ENCODE measurements around the gene YAP1.

YAP1 gene

DNA sequence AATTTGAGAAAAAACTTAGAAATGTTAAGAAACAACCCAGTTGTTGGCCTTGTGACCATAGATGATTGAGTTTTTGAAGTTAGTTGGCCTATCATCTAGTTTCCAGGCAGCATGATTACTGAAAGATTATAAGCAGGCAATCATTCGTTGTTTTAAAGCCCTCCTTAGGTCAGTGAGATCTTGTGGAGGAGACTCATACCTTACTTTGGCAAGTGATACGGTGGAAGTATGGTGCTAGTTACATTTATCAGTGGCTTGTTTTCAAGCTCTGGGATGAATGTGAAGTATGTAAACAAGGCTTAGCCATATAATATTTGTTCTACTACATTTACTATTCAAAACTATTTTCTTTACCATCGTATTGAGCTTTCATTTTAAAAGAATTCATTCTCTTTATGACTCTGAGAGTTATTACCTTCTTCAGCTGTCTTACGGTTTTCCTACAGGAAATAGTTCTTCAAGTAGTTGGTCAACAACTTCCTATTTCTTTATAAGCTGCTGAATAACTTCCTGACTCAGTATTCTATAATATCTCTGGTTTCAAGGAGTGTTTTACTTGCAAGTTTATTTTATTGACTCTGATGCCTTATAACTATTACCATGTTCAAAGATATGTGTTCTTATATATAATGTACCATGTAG is 7.3 kb downstream of the YAP1 start:
- DNase-seq (ENCODE audit: low read depth in 2 of 2) = no peak

- DNase-seq (ENCODE audit: low read depth in 2 of 2) = no peak
Measured at GRCh38 chr11:102118937-102119336, 8.7 kb downstream of the YAP1 start.

DNA sequence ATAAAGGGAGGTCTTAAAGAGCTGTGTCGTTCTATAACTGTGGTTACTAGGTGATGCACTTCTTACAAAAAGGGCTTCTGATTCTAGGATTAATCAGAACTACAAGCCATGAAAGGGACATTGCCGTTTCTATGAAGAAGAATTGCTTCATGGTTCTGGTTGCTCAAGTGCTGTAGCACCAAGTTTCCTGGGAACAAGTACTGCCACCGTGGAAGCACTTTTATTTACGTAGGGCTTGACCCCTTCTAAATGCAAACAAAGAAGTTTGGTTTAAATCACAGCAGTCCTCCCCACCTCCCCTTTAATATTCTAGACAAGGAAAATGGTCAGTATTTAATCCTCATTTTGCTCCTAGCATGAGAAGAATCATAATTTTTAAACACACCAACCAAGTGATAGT is 9.8 kb downstream of the YAP1 start:
- no peak for DNase-seq (ENCODE audit: low read depth in 2 of 2)

DNA sequence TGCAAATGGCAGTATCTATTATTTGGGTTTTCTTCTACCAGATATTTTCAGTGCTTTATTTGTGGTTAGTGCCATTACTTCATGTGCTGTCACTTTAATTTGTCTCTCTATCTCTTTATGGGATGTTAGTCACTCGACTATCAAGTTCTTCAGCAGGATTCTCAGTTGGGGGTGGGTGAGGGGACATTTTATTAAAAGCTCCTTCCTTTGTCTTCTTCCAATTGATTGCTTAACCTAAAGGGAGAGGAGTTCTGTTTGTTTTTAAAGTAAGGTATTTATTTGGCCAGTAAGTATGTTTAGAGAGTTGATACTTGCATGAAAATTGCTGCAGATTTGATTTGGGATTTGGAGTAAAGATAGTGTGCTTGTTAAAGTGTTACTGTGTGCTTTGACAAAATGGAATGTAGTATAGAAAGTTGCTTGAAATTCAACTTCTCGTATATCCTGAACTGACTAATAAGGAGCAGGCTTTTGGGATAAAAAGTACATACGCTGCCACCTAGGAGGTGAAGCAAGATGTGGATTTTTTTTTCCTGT is 10.3 kb downstream of the YAP1 start:
- no peak for DNase-seq (ENCODE audit: low read depth in 2 of 2)

DNA sequence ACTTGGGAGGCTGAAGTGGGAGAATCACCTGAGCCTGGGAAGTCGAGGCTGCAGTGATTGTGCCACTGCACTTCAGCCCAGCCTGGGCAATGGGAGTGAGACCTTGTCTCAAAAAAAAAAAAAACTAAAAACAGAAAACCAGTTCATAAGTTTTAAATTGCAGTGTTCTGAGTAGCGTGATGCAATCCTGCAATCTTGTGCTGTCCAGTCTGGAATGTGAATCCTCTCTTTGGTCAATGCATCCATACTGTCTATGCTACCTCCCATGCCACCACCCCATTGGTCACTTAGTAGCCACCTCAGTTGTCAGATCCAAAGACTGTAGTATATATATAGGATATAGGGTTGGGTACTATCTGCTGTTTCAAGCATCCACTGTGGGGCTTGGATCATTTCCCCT is 11.1 kb downstream of the YAP1 start:
- no peak for DNase-seq (ENCODE audit: low read depth in 2 of 2)

- DNase-seq (ENCODE audit: low read depth in 2 of 2) = no peak
Measured at GRCh38 chr11:102134597-102134996, 24.4 kb downstream of the YAP1 start.

GRCh38 chr11:102135256-102135655 is 25.0 kb downstream of the YAP1 start:
- DNase-seq (ENCODE audit: low read depth in 2 of 2) = no peak

DNA sequence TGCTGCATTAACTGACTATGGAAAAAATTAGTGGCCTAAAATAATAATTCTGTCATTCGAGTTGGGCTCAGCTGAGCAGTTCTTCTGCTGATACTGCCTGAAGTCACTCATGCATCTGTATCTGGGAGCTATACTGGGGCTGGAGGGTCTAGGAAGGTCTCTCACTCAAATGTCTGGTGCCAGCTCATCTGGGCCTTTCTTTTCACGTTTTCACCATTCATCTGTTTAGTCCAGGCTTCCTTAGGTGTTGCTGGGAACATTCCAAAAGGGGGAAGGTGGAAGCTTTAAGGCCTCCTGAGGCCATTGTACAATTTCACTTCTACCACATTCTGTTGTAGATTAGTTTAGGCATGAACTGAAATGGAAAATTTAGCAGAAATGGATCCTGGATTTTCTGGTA is 28.0 kb downstream of the YAP1 start:
- DNase-seq (ENCODE audit: low read depth in 2 of 2) = no peak

- no peak for DNase-seq (ENCODE audit: low read depth in 2 of 2)
Measured at GRCh38 chr11:102138670-102139069, 28.4 kb downstream of the YAP1 start.

GRCh38 chr11:102139081-102139498 is 28.8 kb downstream of the YAP1 start:
- DNase-seq (ENCODE audit: low read depth in 2 of 2) = no peak

DNA sequence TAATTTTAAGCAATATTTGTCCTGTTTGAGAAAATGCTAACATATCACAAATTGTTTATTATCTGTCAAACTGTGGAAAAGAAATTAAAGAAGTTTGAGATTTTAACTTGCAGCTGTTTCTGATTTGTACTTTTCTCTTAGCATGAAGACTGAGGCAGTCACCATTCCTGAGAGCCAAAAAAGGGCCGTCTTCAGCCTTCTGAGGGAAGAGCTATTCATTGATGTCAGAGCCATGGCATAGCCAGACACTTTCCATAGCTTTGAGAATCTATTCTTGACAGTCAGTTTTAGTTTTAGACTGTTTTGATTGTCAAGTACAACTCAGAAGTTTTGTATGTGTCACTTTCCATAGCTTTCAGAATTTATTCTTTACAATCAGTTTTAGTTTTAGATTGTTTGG is 32.1 kb downstream of the YAP1 start:
- no peak for DNase-seq (ENCODE audit: low read depth in 2 of 2)

DNA sequence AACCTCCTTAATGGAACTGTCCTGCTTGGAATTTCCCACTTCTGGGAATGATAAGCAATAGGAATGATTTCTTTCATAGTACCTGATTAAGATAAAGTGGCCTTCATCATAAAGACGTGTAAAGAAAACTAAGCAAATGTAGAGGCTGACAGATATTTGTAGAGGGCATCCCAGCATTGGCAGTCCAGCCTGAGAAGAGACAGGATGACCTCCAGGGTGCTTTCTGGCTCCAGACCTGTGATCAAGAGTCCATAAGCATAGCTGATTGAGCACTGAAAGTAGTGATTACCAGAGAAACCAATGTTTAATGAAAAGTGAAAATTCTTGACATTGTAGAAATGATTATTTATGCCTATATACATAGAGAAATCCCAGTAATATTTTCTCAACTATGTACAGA is 33.6 kb downstream of the YAP1 start:
- no peak for DNase-seq (ENCODE audit: low read depth in 2 of 2)

DNA sequence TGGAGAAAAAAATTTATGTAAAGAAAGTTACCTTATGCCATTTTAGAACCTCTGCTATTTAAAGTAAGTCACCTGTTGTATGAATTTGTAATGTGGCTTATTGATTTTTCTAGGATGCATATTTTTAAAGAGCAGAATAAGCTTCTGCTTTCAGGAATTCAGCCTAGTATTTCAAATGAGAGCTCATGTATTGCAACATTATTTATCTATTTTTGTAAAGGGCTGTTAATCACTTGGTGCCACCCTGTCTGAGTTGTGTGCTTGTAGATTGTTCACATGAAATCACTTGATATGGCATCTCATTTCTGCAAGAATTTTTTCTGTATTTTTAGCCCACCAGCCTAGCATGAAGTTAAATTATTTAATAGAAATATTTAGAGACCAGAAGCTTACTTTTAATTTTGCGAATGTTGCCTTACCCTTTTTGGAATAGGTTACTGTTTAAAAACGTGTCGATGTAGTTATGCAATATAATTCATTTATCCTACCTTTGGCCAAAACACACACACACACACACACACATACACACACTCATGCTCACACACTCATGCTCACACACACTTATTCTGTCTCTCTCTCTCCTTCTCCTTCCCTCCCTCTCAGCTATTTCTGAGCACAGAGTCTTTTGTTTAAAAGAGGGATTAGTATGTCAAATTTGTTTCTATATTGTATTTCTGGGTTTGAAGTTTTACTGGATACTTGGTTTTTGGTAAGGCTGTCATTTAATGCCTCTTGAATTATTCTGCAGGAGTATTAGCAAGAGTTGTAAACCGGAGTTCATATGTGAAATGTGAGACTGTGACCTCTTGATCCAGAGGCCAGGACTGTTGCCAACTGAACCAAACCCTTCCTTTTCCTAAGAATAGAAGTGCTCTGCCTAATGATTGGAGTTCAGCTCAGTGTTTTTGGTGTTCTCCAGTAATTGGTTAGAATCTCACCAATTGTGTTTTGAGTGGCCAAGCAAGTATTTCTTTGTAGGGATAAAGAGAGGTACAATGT is 34.4 kb downstream of the YAP1 start:
- no peak for DNase-seq (ENCODE audit: low read depth in 2 of 2)

GRCh38 chr11:102147015-102147414 is 36.8 kb downstream of the YAP1 start:
- DNase-seq (ENCODE audit: low read depth in 2 of 2) = no peak

- DNase-seq (ENCODE audit: low read depth in 2 of 2) = no peak
Measured at GRCh38 chr11:102147632-102148031, 37.4 kb downstream of the YAP1 start.

GRCh38 chr11:102148059-102148458 is 37.8 kb downstream of the YAP1 start:
- no peak for DNase-seq (ENCODE audit: low read depth in 2 of 2)

DNA sequence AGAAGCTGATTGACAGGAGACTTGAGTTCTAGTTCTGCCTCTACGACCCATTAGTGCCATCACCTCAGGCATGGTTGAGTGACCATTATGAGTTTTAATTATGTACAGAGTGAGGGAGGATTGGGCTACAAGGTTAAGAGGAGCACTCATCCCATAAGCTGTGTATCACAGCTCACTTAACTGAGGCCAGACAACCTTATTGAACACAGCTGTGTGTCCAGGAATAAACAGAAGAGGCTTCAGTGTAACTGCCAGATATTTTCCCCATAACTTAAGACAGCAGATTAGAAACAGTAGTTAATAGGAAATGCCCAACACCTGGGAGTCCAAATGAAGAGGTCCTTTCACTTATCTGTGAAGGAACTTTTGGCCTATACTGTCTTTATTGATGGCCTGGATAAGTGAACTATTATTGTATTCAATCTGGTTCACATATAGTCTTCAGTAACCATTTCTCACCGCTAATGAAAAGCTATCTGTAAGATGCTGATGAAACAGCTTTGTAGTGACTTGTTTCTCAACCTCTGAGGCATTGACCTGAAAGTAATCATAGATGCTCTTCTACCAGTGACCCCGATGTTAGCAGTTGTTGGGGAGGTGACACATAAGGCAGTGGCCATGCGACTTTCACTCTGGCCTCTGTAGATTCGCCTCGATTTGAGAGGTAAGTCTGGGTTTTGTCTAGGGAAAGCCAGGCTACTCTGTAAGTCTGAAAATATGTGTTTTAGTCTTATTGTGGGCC is 41.7 kb downstream of the YAP1 start:
- DNase-seq (ENCODE audit: low read depth in 2 of 2) = no peak

DNA sequence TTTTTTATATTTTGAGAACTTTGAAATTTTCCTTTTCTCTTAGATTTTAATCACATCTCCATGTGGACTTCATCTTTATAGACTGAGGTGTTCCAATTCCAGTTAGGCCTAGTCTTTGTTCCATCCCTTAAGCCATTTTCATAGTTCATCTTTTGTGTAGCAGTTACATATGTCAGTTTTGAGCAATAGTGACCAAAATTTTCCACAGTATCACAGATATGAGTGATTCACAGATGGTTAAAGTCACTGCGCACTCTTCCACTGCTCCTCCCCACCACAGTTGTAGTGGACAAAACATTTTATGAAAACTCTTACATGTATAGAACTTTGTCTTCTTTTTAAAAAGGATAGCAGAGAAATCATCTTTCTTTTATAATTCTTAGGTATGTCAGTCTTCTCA is 42.8 kb downstream of the YAP1 start:
- no peak for DNase-seq (ENCODE audit: low read depth in 2 of 2)

- DNase-seq (ENCODE audit: low read depth in 2 of 2) = no peak
Measured at GRCh38 chr11:102154806-102155205, 44.6 kb downstream of the YAP1 start.

- no peak for DNase-seq (ENCODE audit: low read depth in 2 of 2)
Measured at GRCh38 chr11:102155676-102156075, 45.4 kb downstream of the YAP1 start.

- DNase-seq (ENCODE audit: low read depth in 2 of 2) = no peak
Measured at GRCh38 chr11:102157219-102157618, 47.0 kb downstream of the YAP1 start.

DNA sequence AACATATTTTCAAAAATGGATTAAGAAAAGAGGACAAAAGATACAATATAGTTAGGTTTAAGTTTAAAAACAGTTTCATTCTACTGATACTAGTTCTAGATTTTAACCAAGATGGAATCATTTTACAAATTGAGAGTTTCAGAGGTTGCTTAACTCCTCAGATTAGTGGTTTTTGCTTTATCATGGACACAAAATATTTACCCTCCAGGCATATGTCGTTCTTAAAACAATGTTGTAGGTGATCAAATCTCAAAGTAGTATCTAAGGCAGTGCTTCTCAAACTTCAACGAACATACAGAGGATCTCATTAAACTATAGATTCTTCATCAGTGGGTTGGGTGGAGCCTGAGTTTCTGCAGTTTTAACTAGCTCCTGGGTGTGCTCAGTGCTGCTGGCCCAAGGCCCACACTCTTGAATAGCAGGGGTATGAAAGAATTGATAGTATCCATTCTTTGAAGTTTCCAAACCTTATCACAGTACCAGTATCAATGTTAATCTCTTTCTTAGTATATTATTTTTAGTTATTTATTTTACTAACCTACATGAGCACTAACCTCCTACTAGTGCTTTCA is 48.0 kb downstream of the YAP1 start:
- DNase-seq (ENCODE audit: low read depth in 2 of 2) = no peak

Data from activated CD8-positive, alpha-beta memory T cell treated with anti-CD3 and anti-CD28 coated beads for 4 hours (primary cell).